Ovary (tissue), 3 donors: Measurements from ENCODE around the gene SLC22A1.

Source experiments
- CTCF ChIP-seq, 3 donors: fragments of 450-650 bp in 2 of 3; fragments of 200-600 bp in 1 of 3; IDR thresholded peaks; one replicate each; pipeline versions ENCODE4 v1.5.1 to v1.8.0; 2016 to 2022; ENCODE audit warnings: antibody characterized with exemption in 3 of 3, mild to moderate bottlenecking in 1 of 3
- POLR2A ChIP-seq: fragments of 450-650 bp; IDR thresholded peaks from one replicate; pipeline ENCODE4 v1.6.1; 2017; ENCODE audit warnings: antibody characterized with exemption, mild to moderate bottlenecking, moderate library complexity
- donor health status: DM: no; HTN: no; CAD: no.

- TF ChIP-seq CTCF (IDR thresholded peaks at IDR 0.05) (peak; percentile 48 to 80 (median 68)), POLR2A (no peak)
Measured at GRCh38 chr6:160088069-160088783, 33.4 kb upstream of the SLC22A1 start.
